Activated CD4-positive, alpha-beta T cell treated with anti-CD3 and anti-CD28 coated beads for 24 hours (primary cell): ENCODE results near the gene IDI2.
"Not testable (repeated sequence)": the region's sequence is repeated elsewhere in the genome, so short reads cannot be mapped to it uniquely, and the experiment has no call there.

Experiments used
- DNase-seq, 2 donors: peaks; one replicate each; pipeline ENCODE4 v3.0.0-alpha.2; 2020; ENCODE audit warnings: low read depth in 2 of 2

The IDI2 gene

DNA sequence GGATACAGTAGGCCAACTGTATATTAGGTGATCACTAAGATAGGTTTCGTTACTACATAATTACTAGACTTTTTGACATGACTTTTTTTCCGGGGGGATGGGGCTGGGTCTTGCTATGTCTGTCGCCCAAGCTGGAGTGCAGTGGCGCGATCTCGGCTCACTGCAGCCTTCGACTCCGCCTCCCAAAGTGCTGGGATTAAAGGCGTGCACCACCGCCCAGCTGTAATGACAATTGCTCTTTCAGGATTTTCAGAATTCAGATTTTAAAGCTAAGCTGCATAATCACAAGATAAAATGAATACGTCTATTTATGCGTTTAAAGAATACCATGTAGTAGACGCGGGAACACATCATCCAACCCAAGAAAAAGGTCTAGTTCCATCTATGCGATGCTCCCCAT, 22.3 kb upstream of the IDI2 start:
- DNase-seq: no peak

DNA sequence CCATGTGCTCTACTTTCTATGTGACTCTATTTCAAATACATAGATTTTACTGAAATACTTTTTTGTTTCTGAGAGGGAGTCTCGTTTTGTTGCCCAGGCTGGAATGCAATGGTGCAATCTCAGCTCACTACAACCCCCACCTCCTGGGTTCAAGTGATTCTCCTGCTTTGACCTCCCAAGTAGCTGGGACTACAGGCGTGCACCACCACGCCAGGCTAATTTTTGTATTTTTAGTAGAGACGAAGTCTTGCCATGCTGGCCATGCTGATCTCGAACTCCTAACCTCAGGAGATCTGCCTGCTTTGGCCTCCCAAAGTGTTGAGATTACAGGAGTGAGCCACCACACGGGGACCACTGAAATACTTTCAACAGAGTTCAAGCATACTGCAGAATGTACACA, 19.8 kb upstream of the IDI2 start:
- DNase-seq: no peak

DNA sequence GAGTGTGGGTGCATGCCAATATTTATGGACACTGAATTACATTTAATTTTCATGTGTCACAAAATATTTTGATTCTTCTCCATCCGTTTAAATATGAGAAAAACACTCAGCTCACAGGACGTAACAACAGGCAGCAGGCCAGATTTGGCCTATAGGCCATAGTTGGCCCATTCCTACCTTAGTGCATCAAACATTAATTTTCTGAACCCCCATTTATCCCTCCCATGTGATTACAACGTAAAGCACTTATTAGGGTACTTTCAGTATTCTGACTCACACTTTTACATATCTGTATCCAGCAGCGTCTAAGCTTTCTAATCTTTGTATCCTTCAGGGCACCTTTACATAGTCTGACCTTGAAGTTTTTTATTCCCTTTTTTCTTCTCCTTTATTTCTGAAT, 19.3 kb upstream of the IDI2 start:
- no peak for DNase-seq

DNA sequence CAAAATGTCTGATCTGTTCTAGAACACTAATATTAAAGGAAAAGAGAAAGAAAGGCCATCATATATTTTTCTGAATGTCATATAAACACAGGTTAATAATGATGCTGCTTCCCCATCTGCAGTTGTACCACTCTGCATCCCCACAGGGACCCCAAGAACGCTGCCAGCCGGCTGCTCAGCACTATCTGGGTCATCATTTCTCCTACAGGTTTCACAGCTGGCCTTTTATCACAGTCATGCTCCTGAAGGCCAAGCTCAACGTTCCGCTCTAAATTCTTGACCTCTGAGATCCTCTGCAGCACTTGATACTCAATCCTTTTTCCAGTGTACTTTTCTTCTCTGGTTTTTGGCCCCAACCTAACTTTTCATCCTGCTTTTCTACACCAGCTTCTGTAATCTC, 18.5 kb upstream of the IDI2 start:
- no peak for DNase-seq

DNA sequence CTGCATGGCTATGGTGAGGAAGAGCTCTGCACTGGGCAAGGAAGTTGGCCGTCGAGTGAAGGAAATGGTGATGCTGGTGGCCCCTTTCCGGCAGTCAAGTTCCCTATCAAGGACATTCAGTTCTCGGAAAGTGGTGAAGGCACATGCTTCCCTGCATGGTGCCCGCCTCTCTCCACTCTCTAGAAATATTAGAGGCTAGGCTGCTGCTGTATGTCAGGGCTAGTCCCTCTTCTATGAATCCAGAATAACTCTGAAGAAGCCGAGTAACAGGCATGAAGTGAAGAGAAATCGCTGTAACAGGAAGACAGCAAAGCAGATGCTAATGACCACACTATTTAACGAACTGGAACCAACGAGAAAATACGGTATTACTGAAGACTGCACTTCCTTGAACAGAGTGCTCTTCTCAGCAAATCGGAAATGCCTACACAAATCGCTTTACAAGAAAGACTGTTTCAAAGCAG, 17.9 kb upstream of the IDI2 start:
- no peak for DNase-seq

DNA sequence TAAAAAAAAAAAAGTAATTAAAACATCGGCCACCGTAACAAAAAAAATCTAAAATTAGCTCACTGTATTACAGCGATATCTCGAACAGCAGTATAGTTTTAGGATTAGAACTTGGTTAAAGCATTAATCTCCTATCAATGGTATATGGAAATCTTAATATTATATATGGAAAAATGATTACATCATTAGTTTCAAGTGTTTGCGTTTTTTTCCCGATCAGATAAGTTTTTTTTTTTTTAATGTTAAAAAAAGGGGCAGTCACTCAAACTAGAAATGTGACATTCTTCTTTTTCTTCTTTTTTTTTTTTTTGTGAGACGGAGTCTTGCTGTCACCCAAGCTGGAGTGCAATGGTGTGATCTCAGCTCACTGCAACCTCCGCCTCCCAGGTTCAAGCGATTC, 15.9 kb upstream of the IDI2 start:
- DNase-seq: no peak

DNA sequence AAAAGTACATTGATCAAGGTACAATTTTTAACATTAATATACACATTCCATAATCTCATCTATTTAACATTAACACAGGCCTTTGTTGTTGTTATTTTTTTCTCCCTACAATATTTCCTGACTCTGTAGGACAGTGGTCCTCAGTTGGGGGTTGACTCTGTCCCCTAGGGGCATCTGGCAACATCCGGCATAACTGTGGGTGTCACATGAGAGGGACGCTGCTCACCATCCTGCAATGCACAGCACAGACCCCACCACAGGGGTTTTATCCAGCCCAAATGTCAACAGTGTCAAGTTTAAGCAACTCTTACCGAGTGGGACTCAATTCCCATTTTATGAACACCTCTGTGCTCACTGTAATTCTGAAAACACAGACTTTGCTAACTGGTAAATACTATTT, 14.5 kb upstream of the IDI2 start:
- no peak for DNase-seq

DNA sequence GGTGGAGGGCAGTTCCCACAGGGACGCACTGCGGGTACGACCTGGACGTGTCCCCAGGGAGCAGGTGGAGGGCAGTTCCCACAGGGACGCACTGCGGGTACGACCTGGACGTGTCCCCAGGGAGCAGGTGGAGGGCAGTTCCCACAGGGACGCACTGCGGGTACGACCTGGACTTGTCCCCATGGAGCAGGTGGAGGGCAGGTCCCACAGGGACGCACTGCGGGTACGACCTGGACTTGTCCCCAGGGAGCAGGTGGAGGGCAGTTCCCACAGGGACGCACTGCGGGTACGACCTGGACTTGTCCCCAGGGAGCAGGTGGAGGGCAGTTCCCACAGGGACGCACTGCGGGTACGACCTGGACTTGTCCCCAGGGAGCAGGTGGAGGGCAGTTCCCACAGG, 13.1 kb upstream of the IDI2 start:
- not testable (repeated sequence) for DNase-seq

DNA sequence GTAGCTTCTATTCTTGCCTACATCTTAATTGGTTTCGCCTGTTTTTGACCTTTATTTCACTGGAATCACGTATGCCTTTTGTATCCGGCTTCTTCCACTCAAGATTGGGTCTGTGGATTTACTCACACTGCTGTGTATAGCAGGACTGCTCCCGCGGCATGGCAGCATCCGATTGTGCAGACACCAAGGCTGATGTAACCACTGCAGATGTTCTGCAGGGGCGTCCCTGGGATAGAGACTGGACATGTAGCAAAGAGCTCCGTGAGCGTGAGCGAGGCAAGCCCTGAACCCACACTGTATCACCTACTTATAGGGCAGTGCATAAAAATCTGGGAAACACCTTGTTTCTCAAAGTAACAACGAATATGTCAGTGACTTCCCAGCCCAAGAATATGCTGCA, 11.4 kb upstream of the IDI2 start:
- no peak for DNase-seq

DNA sequence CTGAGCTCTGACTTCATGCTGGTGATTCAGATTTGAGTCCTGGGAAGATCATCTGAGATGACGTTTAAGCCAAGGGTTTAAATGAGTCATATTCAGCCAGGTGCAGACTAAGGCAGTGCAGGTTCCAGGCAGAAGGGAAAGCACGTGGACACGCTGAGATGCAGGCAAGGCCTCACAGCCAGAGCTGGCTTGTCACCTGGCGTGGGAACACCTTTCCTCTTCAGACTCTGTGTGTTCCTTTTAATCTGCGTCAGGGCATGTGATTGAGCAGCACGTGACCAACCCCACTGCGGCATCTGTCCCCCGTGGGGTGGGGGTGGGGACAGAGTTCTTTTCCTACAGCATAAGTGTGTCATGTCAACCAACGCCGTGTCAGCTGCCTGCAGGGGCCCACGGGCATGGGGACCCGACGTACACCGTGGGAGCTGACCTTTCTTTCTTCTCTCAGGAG, 10.7 kb upstream of the IDI2 start:
- DNase-seq: no peak

DNA sequence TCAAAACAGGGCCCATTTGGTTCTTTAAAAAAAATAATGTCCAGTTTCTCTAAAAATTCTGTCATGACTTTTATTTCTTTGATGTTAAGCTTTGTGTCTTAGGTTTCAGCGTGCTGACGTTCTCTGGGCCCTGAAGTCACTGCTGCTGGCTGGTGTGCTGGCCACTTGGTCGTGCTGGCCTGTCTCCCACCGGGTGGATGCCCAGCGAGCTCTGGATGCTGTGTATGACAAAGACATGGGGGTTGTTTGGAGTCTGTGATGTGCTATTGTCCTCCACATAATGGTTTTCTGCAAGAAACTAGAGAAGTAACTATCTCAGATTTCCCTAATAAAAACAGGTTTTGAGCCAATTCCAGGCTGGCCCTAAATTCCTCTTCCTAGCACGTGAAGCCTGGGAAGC, 9.5 kb upstream of the IDI2 start:
- no peak for DNase-seq

DNA sequence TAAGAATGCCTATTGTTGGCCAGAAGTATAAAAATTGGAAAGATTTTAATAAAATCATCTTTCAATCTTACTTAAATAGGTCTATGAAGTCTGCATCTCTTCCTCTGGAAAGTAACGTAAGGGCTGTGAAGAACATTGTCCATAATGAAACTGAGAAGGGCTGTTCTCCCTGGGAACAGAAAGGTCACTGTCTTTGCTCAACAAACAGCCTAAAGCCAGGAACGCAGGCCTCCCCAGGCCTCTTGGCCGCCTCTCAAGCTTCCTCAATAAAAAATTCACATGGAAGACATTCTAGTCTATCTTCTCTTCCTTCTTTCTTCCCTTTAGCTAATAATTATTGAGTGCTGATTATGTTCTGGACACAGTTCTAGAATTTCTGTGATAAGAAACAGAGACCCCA, 9.1 kb upstream of the IDI2 start:
- no peak for DNase-seq

DNA sequence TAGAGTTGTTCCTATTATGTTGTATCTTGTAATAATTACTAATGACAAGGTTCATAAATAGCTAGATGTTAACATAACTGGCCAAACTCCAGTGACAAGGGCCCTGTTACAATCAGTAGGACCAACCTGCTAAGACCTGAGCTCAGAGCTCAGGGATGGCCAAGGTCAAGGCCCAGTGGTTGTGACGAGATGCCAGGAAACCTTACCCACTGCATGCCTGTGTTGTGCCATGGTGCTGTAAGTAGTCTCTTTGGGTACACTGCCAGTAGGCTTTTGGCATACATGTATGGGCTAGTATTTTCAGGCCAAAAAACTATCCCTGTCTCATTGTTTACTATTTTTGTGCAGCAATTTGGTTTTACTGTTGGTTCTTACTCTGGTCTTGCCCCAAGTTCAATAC, 7.9 kb upstream of the IDI2 start:
- no peak for DNase-seq

DNA sequence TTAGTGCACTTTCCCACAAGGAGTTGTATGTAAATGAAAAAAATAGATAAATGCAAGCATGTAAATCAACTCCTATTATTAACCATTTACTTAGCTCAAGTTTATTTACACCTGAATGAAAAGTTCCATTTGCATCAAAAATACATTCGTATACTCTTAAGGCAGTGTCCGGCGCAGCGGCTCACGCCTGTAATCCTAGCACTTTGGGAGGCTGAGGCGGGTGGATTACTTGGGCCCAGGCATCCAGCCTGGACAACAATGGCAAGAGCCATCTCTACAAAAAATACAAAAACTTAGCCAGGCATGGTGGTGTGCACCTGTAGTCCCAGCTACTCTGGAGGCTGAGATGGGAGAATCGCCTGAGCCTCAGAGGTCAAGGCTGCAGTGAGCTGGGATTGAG, 4.2 kb upstream of the IDI2 start:
- DNase-seq: no peak

DNA sequence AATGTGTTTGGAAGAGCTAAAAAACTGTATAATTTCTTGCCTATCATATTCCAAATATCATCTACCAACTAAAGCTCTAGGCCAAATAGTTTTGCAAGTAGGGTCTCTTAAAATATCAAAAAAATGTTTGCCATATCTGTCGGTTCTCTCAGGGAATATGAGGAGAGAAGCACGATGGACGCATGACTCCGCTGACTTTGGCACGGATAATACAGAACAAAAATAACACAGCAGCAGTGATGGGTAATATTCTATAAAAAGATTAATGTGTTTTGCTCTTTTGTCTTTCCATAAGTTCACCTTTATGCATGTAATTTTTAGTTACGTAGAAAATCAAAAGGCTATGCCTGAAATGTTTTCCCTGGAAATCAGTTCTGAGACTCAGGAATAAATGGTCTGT, 919 bp upstream of the IDI2 start:
- DNase-seq: no peak

DNA sequence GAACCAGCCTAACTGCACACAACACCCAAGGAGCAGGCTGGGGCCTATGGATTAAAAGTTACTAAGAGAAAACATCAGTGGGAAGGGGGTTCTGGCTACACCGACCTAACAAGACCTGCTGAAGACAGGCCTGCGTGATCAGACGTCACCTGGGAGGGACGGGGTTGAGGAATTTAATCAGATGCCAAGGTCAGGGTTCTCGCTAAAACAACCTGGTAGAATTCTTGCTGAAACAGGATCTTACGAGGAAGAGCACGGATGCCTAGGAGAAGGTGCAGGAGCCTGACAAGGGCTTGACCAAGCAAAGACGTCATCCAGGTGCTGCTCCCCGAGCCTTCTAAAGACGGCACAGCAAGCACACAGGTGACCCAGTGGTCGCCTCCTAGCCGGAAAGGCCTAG, 1.6 kb downstream of the IDI2 start:
- no peak for DNase-seq

DNA sequence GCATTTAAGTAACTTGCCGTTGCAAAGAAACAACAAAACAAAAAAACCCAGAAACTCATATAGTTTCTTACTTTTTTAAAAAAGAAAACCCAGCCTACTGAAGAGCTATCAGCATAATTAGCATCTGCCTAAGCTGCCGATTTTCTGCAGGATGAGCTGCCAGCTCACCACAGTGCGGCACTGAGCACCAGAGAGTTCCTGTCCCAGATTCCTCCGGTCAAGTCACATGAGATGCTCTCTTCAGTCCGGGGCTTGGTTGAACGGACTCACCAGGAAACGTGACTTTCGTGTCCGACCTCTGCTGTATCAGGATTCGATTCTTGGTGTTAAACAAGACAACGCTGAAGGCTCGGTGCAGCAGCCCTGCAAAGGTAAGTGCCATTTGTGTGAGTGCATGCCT, 3.2 kb downstream of the IDI2 start:
- DNase-seq: no peak

DNA sequence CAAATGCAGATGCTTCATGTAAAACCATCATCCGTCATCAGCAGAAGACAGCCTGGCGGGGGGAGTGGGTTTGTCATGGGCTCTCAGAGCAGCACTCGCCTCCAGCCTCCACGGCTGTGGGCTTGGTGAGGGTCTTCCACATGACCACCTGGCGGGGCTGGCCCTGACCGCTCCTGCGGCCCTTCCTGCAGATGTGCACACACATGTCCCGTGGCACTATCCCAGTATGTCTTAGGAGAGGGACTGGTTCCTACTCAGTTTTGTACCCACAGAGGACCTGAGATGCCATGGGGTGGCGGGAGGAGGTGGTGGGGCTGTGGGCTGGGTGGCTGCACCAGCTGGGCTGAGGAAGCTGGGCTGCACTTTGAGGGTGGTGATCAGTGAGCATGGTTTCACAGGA, 4.7 kb downstream of the IDI2 start:
- no peak for DNase-seq

DNA sequence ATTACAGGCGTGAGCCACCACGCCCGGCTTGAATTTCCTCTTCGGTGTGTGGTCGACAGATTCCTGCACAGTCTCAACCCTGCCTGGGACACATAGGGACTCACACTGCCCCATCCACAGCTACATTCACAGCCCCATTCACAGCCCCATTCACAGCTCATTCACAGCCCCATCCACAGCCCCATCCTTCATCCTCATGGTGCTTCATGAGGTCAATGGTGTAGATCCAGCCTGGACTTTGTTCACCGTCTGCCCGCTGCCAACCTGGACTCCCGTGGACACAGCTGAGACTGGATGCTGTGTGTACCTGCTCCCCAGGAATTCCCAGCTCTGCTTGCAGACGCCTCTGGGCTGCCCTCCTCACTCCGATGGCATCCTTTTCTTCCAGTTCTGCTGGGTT, 5.2 kb downstream of the IDI2 start:
- no peak for DNase-seq

DNA sequence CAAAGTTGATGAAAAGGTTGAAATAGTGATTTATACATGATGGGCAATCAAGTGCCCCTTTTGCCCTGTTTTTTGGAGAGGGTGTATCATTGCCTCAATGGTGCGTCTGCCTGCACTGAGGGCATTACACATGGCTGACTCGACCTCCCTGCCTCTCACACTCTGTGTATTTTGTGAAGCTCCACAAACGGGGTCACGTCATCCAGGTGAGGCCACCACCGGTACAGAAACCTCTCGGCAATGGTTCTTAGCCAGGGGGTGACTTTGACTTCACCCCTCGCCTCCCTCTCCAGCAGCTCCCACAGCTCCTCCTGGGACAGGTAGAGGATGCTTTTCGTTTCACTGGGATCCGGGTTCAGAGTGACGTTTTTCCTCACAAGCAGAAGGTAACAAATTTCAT, 6.3 kb downstream of the IDI2 start:
- no peak for DNase-seq

DNA sequence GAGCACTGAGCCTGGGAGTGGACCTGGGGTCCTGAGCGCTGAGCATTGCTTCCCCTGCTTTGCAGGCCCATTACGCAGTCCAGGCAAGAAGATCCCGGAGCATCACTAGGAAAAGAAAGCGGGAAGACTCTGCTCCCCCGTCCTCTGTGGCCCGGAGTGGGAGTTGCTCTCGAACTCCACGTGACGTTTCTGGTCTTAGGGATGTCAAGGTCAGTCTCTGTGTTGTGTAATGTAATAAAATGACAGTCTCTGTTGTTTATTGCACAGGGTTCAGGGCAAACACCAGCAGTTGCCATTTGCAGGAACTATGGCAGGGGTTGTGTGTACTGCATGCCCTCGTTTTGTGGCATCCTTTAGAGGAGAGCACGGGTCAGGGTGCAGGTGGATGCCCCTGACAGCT, 10.0 kb downstream of the IDI2 start:
- DNase-seq: no peak

DNA sequence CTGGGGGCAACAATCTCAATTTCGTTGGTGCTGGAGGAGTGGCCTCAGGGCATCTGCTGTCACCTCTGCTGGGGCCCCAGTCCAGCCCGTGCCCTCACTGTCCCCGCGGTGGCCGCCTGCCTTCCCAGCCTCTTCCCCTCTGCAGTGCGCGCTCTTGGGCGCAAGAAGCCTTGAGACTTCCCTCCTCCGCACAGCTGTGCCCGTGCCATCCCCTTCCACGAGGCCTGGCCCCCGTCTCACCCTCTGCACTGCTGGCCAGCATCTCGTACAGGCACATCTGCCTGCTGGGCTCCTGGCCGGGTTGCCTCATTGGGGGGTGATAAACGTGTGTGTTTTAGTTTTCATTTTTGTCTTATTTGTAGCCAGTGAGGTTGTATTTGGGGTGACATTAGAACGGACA, 14.0 kb downstream of the IDI2 start:
- DNase-seq: no peak

DNA sequence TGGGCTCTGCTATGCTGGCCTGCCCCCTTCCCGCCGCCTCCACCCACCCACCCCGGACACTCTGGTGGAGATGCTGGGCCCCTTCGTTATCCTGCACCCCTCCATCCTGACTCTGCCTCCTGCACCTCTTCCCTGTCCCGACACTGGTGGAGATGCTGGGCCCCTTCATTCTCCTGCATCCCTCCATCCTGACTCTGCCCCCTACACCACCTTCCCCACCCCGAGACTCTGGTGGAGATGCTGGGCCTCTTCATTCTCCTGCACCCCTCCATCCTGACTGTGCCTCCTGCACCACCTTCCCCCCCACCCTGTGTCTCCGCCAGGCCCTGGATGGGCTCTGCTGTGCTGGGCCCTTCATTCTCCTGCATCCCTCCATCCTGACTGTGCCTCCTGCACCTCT, 15.0 kb downstream of the IDI2 start:
- DNase-seq: no peak

DNA sequence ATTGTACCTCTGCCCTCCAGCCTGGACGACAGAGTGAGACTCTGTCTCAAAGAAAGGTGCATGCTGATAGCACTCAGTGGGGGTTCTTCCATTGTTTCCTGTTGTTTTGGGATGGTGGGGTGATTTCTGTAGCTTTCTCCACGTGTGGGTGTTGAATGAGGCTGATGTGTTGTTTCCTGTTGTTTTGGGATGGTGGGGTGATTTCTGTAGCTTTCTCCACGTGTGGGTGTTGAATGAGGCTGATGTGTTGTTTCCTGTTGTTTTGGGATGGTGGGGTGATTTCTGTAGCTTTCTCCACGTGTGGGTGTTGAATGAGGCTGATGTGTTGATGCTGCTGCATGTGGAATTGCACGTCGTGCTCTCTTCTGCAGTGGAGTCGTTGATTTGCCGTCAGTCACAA, 15.7 kb downstream of the IDI2 start:
- not testable (repeated sequence) for DNase-seq

DNA sequence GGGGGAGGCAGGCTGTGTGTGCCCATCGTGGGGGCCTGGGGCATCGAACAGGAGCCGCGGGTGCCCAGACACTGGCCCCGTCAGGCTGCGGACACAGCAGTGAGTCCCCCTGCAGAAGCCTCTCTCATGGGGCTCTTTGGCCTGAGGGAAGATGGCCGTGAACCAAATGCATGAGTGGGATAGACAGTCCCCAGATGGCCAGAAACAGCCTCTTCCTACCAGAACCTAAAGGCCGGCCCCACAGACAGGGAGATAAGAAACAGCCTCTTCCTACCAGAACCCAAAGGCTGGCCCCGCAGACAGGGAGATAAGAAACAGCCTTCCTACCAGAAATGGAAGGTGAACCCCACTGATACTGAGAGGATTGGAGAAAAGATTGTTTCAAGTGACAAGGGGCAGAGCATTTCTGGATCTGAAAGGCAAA, 16.6 kb downstream of the IDI2 start:
- DNase-seq: no peak
